Trophoblast cell (in vitro differentiated cells and primary cell): Measurements from ENCODE around the gene NDST1.
A peak's percentile ranks its signal among the peaks of the same experiment; 100 is the strongest.

Experiments
- DNase-seq, 2 donors: peaks; one replicate each; pipeline ENCODE4 v3.0.0-alpha.2; 2016
- H2AFZ ChIP-seq: 2 replicates; pipeline ENCODE4 v1.6.1; 2013; ENCODE audit warnings: low read length, moderate library complexity, mild to moderate bottlenecking; ENCODE audit not compliant: insufficient read depth, poor library complexity
- H2AK5ac ChIP-seq: 2 replicates; pipeline ENCODE4 v1.6.1; 2013; ENCODE audit warnings: mild to moderate bottlenecking, low read length
- H2BK120ac ChIP-seq: 2 replicates; pipeline ENCODE4 v1.6.1; 2013; ENCODE audit warnings: low read length, mild to moderate bottlenecking, moderate library complexity; ENCODE audit not compliant: insufficient read depth, poor library complexity
- H2BK12ac ChIP-seq: 2 replicates; pipeline ENCODE4 v1.6.1; 2013; ENCODE audit warnings: mild to moderate bottlenecking, low read length, moderate library complexity
- H2BK5ac ChIP-seq: 2 replicates; pipeline ENCODE4 v1.6.1; 2013; ENCODE audit warnings: low read length, low read depth, moderate library complexity, mild to moderate bottlenecking; ENCODE audit not compliant: poor library complexity
- H3K14ac ChIP-seq: 2 replicates; pipeline ENCODE4 v1.6.1; 2013; ENCODE audit warnings: mild to moderate bottlenecking, low read length
- H3K18ac ChIP-seq: 2 replicates; pipeline ENCODE4 v1.6.1; 2013; ENCODE audit warnings: mild to moderate bottlenecking, low read length
- H3K23ac ChIP-seq: 2 replicates; pipeline ENCODE4 v1.6.1; 2013; ENCODE audit warnings: low read length
- H3K27ac ChIP-seq: 2 replicates; pipeline ENCODE4 v1.5.1; 2013; ENCODE audit warnings: low read depth, mild to moderate bottlenecking, inconsistent platforms, low read length, moderate library complexity
- H3K27me3 ChIP-seq: 2 replicates; pipeline ENCODE4 v1.6.1; 2013; ENCODE audit warnings: inconsistent platforms, mild to moderate bottlenecking, low read length, moderate library complexity; ENCODE audit not compliant: insufficient read depth
- H3K36me3 ChIP-seq, 2 experiments: 1 replicate in 1 of 2; 2 replicates in 1 of 2; pipeline ENCODE4 v1.6.1; 2013; ENCODE audit warnings: low read length in 2 of 2, mild to moderate bottlenecking in 2 of 2, moderate library complexity in 1 of 2; ENCODE audit not compliant: insufficient read depth in 2 of 2, control insufficient read depth in 1 of 2
- H3K4ac ChIP-seq: 2 replicates; pipeline ENCODE4 v1.6.1; 2013; ENCODE audit warnings: low read depth, mild to moderate bottlenecking, low read length, moderate library complexity
- H3K4me1 ChIP-seq, 2 experiments: 1 replicate in 1 of 2; 2 replicates in 1 of 2; pipeline ENCODE4 v1.6.1; 2013; ENCODE audit warnings: low read length in 2 of 2, mild to moderate bottlenecking in 2 of 2, moderate library complexity in 1 of 2; ENCODE audit not compliant: insufficient read depth in 2 of 2, control insufficient read depth in 1 of 2
- H3K4me2 ChIP-seq: 2 replicates; pipeline ENCODE4 v1.6.1; 2013; ENCODE audit warnings: inconsistent platforms, mild to moderate bottlenecking, low read length, moderate library complexity
- H3K4me3 ChIP-seq: 2 replicates; pipeline ENCODE4 v1.5.1; 2013; ENCODE audit warnings: mild to moderate bottlenecking, low read depth, low read length, inconsistent platforms
- H3K79me1 ChIP-seq: one replicate; pipeline ENCODE4 v1.6.1; 2013; ENCODE audit warnings: low read length
- H3K79me2 ChIP-seq: 2 replicates; pipeline ENCODE4 v1.6.1; 2013; ENCODE audit warnings: low read length, mild to moderate bottlenecking; ENCODE audit not compliant: control insufficient read depth, insufficient read depth, poor library complexity
- H3K9ac ChIP-seq: 2 replicates; pipeline ENCODE4 v1.6.1; 2013; ENCODE audit warnings: mild to moderate bottlenecking, low read length
- H3K9me3 ChIP-seq: 2 replicates; pipeline ENCODE4 v1.6.1; 2013; ENCODE audit warnings: low read depth, mild to moderate bottlenecking, control low read depth, inconsistent platforms, low read length; ENCODE audit not compliant: insufficient read depth
- H4K12ac ChIP-seq: 2 replicates; pipeline ENCODE4 v1.6.1; 2013; ENCODE audit warnings: low read depth, mild to moderate bottlenecking, low read length, moderate library complexity
- H4K8ac ChIP-seq: 2 replicates; pipeline ENCODE4 v1.6.1; 2013; ENCODE audit warnings: low read depth, mild to moderate bottlenecking, low read length, moderate library complexity
- H4K91ac ChIP-seq: one replicate; pipeline ENCODE4 v1.6.1; 2013; ENCODE audit warnings: low read depth, mild to moderate bottlenecking, low read length, moderate library complexity
- WGBS: extraction: QIAGEN DNeasy Blood & Tissue Kit; methylation state at CpG from one replicate; pipeline ENCODE4 v1.1.7; 2013; ENCODE audit warnings: missing lambda C conversion rate; ENCODE audit not compliant: insufficient read length, insufficient coverage; ENCODE audit errors: extremely low coverage; 5-methylcytosine and 5-hydroxymethylcytosine counted together

NDST1 gene

DNA sequence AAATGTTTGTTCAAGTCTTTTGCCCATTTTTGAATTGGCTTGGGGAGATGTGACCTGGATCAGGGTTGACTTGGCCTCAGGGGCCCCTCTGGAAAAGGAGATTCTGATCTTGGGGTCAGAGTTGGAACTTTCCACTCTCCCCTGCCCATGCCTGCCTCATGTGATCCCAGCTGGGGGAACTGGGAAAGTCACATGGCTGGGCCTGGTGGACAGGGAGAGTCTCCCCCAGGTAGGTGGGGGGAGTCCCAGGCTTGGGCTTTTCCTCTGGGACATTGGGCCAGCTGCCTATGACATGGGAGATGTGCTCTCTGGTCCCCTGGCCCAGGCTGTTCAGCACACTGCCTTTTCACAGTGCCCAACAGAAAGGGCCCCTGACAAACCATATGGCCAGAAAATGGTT is 60.7 kb downstream of the NDST1 start:
- no peak overlapping the region for H3K4me3 ChIP-seq
- no peak overlapping the region for H3K27ac ChIP-seq
- H2AK5ac ChIP-seq = peak overlapping the region; percentile 31
- H3K79me2 ChIP-seq = peaks cover 2% of the 10 kb centered on the region
- H3K23ac ChIP-seq = no peak overlapping the region
- H3K9ac ChIP-seq = no peak overlapping the region
- peak overlapping the region; percentile 83 for H2BK12ac ChIP-seq
- H3K79me1 ChIP-seq = peaks cover 13% of the 10 kb centered on the region
- H3K36me3 ChIP-seq = no peaks in the 10 kb centered on the region
- peak overlapping the region; percentile 8 for H3K4ac ChIP-seq
- peak overlapping the region; percentile 81 for H4K91ac ChIP-seq
- H3K4me2 ChIP-seq = no peak overlapping the region
- H2AFZ ChIP-seq = no peak overlapping the region
- H2BK120ac ChIP-seq = peak overlapping the region; percentile 57
- H3K18ac ChIP-seq = peak overlapping the region; percentile 0
- H4K8ac ChIP-seq = no peak overlapping the region
- peak overlapping the region; percentile 50 for H3K14ac ChIP-seq
- no peaks in the 10 kb centered on the region for H3K9me3 ChIP-seq
- no peak overlapping the region for H4K12ac ChIP-seq
- H3K4me1 ChIP-seq = peaks cover 4 to 6% of the 10 kb centered on the region in 2 experiments
- no peaks in the 10 kb centered on the region for H3K27me3 ChIP-seq
- DNase-seq = no peak
- peak overlapping the region; percentile 29 for H2BK5ac ChIP-seq

DNA sequence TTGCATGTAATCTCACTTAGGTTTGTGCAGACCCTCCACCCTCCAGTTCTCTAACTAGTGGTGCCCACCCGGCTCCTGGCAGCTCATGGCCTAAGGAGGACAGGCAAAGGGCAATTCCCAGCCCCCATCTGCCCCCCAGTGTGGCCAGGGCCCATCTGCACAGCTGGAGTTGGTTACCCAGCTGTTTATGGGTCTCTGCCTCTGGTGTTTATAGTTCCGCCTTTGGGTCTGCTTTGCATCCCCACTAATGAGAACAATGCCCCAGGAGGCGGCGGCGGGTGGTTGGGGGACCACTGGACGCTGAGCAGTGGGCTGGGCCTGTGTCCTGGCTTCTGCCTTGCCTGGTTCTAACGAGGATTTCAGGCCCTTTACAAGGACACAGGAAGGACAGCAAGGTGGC is 62.4 kb downstream of the NDST1 start:
- Histone ChIP-seq H2BK12ac (peak overlapping the region; percentile 11), H3K4ac (peak overlapping the region; percentile 14), H3K4me2 (no peak overlapping the region), H2BK5ac (no peak overlapping the region), H2AFZ (no peak overlapping the region), H3K79me1 (peaks cover 24% of the 10 kb centered on the region), H4K8ac (peak overlapping the region; percentile 2), H3K9ac (peak overlapping the region; percentile 31), H3K18ac (no peak overlapping the region), H3K36me3 (no peaks in the 10 kb centered on the region), H3K14ac (peak overlapping the region; percentile 84), H3K9me3 (no peaks in the 10 kb centered on the region), H2AK5ac (peak overlapping the region; percentile 7), H4K12ac (no peak overlapping the region), H3K4me3 (no peak overlapping the region), H3K27me3 (no peaks in the 10 kb centered on the region), H4K91ac (peak overlapping the region; percentile 93), H2BK120ac (peak overlapping the region; percentile 88), H3K79me2 (peaks cover 4% of the 10 kb centered on the region), H3K23ac (no peak overlapping the region), H3K27ac (no peak overlapping the region), H3K4me1 (peaks cover 6 to 7% of the 10 kb centered on the region in 2 experiments)
- no CpG with 5 or more reads among the region's 7 CpGs for WGBS
- DNase-seq = no peak

DNA sequence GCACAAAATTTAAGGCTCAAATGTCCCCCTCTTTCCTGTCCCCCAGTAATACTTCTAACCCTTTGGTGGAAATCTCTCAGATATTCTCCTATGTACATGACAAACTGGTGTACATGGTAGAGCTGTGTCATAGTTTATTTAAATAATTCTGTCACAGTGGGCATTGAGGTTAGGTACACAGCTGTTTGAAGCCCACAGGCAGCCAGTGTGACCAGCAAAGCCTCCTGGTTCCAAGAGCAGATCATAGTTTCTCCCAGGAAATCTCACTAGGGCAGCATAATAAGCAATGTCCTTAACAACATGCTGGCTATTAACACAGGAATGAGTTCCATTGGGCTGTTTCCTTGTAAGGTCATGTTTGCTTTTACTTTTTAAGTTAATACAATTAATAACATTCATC is 63.9 kb downstream of the NDST1 start:
- Histone ChIP-seq H3K9ac (no peak overlapping the region), H2BK12ac (no peak overlapping the region), H3K79me2 (peaks cover 4% of the 10 kb centered on the region), H4K8ac (no peak overlapping the region), H3K4ac (no peak overlapping the region), H2BK120ac (no peak overlapping the region), H3K23ac (no peak overlapping the region), H3K79me1 (peaks cover 32% of the 10 kb centered on the region), H3K14ac (no peak overlapping the region), H3K4me1 (peaks cover 6 to 8% of the 10 kb centered on the region in 2 experiments), H2AFZ (no peak overlapping the region), H4K12ac (no peak overlapping the region), H3K9me3 (no peaks in the 10 kb centered on the region), H3K27ac (no peak overlapping the region), H2AK5ac (no peak overlapping the region), H2BK5ac (no peak overlapping the region), H3K4me3 (no peak overlapping the region), H3K18ac (no peak overlapping the region), H3K27me3 (no peaks in the 10 kb centered on the region), H4K91ac (no peak overlapping the region), H3K4me2 (no peak overlapping the region), H3K36me3 (no peaks in the 10 kb centered on the region)
- peak; percentile 45 to 72 for DNase-seq

DNA sequence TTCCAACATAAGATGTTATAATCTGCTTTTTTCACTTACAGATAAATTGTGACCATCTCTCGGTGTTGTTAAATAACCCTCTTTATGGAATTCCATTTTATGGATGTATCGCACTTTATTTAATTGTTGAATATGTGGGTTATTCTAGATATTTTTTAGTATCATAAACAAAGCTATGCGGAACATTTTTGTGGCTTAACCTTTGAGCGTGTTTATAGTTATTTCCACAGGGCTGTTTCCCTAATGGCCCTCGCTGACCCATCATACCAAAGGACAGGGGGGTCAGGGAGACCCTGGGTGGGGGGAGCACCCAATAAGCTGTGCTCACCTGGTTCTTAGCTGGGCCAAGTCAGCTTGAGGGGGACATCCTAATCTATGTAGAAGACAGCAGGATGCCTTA is 65.3 kb downstream of the NDST1 start:
- H3K14ac ChIP-seq = no peak overlapping the region
- no peak overlapping the region for H3K4me3 ChIP-seq
- H4K12ac ChIP-seq = no peak overlapping the region
- no peak overlapping the region for H3K4ac ChIP-seq
- no peak overlapping the region for H2AK5ac ChIP-seq
- no peak overlapping the region for H3K9ac ChIP-seq
- no peak overlapping the region for H4K8ac ChIP-seq
- no peak overlapping the region for H3K18ac ChIP-seq
- peak overlapping the region; percentile 37 for H4K91ac ChIP-seq
- H3K23ac ChIP-seq = no peak overlapping the region
- H3K27ac ChIP-seq = no peak overlapping the region
- peaks cover 32% of the 10 kb centered on the region for H3K79me1 ChIP-seq
- peaks cover 5 to 6% of the 10 kb centered on the region in 2 experiments for H3K4me1 ChIP-seq
- WGBS = no CpG with 5 or more reads among the region's 5 CpGs
- H3K27me3 ChIP-seq = no peaks in the 10 kb centered on the region
- peaks cover 4% of the 10 kb centered on the region for H3K79me2 ChIP-seq
- DNase-seq = no peak
- H2AFZ ChIP-seq = no peak overlapping the region
- peak overlapping the region; percentile 35 for H2BK120ac ChIP-seq
- H3K36me3 ChIP-seq = no peaks in the 10 kb centered on the region
- no peak overlapping the region for H2BK5ac ChIP-seq
- H2BK12ac ChIP-seq = peak overlapping the region; percentile 30
- H3K9me3 ChIP-seq = peaks cover 2% of the 10 kb centered on the region
- H3K4me2 ChIP-seq = no peak overlapping the region
